Right forelimb (tissue), 1 donor: ENCODE results near the gene SDK1.
"Not testable (repeated sequence)": the region's sequence is repeated elsewhere in the genome, so short reads cannot be mapped to it uniquely, and the experiment has no call there.

Experiments used
- DNase-seq: peaks from one replicate; pipeline ENCODE4 v3.0.0-alpha.2; 2018

Gene SDK1

DNA sequence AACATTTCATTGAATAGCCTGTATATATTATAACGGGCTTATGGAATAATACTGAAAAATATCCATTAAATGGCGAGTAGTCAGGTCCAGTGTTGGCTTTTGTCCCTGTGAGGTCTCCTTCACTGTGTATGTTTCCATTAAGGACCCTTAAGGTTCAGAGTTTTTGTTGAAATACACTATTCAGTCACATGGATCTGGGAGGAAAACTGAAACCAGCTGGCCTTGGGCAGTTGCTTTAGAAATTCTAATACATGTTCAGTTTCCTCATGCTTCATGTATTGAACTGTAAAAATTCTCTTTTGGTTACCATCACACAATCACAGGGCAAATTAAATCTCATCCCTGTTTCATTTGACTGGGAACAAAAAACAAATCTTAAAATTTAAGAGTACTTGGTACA, 447.3 kb downstream of the SDK1 start:
- DNase-seq, result no peak

DNA sequence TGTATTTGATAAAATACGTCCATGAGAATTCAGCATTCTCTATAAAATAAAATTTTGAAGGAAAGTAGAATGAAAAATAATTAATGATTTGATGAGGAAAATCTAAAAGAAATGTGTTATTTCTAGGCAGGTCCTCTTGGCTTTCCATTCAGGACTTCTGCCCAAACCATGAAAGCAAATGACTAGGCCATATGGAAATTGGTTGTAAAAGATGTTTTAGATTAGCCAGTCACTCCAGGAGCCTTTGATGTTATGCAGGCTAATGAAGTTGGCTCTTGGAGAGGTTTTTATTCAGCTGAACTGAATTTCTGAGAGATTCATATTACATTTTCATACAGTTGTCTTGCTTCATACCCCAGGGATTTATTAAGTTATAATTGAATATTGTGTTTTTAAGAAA, 452.8 kb downstream of the SDK1 start:
- no peak for DNase-seq

DNA sequence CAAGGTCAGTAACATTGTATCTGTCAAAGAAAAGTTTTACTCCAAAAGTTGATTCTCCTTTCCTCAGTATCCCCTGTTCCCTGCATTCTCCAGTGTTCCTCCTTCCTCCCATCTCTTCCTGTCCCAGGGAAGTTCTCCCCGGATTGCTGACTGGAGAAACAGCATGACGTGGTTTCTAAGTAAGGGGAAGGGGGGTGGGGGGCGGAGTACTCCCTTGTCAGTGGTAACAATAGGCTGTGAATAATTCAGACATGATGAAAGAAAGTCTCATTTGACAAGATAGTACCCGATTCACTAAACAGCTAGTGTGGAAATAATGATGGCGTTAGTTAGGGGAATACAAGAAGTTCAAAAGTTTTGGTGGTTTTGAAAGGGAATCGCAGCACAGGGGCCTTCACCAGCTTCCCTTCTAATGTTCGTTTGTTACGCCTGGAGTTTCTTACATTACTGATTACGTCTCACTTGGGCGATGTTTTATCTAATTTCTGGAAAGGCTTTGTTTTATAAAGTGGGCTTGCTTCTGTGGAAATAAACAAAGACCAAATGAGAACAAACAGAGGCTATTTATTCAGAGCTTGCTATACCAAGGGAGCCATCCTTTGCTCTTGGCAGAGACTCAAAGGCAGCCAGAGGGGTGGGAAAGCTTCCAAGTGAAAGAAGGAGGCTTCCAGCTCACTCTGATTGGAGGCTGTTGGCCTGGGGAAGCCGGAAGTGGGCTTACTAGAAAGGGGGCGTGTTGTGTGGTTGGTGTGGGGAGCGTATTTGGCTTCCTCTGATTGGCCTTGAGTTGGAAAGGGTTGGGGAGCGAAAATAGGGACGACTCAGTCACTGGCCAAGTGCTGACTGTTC, 453.7 kb downstream of the SDK1 start:
- peak; percentile 59 for DNase-seq

DNA sequence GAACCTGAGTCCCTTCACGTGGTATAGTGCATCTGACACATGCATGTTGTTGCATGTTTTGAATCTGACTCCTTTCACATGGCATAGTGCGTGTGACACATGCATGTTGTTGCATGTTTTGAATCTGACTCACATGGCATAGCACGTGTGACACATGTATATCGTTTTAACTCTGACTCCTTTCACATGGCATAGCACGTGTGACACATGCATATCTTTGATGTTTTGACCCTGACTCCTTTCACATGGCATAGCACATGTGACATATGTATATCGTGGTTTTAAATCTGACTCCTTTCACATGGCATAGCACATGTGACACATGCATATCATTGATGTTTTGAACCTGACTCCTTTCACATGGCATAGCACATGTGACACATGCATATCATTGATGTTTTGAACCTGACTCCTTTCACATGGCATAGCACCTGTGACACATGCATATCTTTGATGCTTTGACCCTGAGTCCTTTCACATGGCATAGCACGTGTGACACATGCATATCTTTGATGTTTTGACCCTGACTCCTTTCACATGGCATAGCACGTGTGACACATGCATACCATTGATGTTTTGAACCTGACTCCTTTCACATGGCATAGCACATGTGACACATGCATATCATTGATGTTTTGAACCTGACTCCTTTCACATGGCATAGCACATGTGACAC, 454.9 kb downstream of the SDK1 start:
- not testable (repeated sequence) for DNase-seq

DNA sequence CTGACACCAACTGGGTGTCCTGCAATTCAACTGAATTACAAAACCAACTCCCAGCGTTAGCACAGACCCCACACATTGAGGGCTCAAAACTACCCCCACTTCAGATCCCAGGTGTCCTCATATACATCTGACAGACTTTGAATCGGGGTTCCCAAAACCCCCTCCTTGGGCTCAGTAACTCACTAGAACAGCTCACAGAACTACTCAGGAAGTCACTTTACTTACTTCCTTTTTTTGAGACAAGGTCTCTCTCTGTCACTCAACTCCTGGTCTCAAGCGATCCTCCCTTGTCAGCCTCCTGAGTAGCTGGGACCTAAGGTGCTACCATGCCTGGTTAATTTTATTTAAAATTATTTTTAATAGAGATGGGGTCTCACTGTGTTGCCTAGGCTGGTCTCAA, 456.0 kb downstream of the SDK1 start:
- no peak for DNase-seq

DNA sequence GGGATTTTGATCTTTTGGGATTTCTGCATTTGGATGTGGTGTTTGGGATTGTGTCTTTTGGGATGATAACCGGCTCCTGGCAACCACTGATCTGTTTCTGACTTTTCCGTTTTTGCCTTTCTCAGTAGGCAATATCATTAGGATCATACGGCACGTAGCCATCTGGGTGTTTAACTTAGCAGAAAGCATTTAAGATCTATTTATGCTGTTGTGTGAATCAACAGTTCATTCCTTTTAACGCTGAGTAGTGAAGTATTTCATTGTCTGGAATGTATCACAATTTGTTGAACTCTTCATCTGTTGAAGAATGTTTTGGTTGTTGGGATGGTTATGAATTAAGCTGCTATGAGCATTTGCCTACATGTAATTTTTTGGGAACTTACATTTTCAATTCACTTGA, 459.6 kb downstream of the SDK1 start:
- DNase-seq, result no peak

DNA sequence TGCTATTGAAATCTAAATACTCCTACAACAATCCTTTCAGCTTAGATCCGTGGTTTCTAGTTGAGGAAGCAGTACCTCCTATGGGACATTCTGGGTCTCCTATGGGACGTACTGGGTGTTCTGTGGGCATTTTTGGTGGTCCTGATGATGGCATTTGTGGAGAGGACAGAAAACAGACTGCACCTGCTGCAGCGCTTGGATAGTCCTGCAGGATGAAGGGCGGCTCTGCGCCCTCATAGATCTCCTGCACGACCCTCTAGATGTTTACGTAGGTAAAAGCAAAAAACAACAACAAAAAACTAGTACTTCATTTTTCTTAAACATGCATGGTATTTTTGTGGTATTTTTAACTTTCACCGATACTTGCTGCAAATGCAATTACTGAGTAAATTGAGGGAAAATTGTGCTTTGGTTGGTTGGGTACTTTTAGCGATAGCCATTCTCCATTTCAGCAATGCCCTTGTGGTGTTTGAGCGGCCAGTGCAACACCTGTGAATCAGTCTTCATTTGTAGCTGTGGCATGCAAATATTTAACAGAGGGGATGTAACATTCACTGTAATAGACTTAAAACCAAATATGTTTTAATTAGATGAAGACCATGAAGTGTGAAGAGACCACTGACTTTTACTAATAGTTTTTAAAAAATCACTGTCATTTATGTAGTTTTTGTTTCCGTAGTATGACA, 461.2 kb downstream of the SDK1 start:
- no peak for DNase-seq

DNA sequence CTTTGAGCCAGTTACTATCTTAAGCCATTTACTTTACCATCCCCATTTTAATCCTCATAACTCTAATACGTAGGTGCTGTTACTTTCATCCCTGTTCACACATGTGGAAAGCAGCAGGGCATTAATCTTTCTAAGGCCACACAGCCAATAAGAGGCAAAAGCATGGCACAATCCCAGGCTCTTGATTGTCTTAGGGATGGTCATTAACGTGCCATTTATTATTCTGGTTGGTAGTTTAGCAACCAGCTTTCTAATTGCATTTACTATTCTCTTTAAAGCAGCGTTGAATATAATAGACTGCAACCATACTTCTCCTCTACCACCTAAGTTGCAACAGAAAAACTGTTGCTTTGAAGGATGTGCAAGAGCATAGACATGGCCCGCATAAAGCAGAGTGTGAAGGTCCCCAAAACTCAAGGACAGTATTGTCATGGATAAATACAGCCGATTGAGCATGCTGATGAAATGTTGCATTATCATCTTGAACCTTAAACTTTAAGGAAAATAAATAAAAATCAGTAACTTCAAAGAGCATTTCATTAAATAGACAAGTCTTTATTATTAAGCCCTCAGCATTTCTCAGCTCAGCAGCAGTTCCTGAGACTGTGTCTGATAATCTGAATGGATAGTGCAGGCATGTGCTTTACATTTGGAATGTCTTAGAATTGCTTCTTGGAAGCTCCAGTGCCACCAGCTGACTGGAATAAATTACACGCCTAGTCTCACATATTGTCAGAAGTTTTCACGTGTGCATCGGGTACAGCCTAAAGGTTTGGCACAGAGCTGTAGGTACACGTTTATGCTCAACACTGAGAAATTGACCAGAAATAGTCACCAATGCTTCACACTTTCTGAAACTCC, 467.1 kb downstream of the SDK1 start:
- DNase-seq, result no peak

DNA sequence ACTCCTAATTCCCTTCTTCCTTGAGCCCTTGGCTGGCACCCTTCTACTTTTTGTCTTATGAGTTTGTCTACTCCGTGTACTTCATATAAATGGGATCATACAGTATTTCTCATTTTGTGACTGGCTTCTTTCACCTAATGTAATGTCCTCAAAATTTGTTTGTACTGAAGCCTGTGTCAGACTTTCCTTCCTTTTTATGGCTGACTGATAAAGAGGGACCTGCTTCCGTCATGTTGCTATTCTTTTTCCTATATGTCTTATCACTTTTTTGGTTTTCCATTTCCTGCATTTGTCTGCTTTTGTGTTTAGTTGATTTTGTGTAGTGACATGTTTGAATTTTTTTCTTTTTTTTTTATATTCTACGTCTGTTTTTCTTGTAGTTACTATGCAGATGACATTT, 470.9 kb downstream of the SDK1 start:
- no peak for DNase-seq

DNA sequence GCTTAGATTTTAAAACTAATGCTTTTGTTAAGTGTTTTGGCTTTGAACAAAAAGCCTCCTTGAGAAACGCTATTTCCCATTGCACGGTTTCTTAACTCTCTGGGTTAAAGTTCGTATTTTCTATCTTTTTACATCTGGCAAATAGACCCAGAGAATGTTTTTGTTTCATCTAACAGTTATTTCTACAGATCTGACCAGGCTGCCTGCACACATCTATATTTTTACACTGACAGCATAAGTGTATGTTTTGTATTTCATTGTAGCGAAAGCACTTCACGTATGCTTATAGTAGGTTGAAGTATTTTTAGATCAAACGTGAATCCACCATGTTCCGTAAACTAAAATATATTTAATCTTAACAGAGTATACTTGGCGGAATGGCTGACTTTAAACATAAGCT, 477.3 kb downstream of the SDK1 start:
- no peak for DNase-seq

DNA sequence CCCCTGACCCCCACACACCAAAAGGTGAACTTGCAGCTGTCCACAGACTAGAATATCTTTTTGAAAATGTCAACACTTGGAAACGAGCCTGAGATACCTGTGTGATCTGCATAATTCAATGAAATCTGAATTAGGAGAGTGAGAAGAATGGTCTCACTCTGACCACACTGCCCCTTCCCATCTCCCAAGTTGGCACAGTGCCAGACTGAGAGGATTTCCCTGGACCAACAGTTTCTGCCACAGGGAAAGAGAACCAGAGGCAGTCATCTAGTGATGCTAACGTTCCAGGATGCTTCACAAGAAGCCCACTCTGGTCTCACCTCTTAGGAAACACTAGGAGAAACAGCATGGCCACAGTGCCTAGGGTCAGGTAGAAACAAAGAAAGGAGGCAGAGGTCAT, 479.0 kb downstream of the SDK1 start:
- DNase-seq, result no peak

DNA sequence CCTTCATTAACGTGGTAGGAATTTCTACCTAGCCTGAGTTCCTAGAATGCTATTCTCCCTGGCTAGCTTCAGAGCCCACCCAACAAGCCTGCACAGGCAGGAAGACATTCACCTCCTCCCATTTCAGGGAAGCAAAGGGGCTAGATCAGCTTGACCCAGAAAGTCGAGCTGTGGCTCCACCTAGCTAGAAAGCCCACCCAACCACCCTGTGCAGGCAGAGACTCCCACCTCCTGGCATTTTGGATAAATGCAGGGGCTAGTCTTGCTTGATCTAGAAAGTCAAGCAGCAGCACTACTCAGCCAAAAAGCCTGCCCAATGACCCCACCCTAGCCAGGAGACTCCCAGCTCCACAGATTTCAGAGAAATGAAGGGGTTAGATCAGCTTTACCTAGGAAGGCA, 479.5 kb downstream of the SDK1 start:
- DNase-seq, result no peak

DNA sequence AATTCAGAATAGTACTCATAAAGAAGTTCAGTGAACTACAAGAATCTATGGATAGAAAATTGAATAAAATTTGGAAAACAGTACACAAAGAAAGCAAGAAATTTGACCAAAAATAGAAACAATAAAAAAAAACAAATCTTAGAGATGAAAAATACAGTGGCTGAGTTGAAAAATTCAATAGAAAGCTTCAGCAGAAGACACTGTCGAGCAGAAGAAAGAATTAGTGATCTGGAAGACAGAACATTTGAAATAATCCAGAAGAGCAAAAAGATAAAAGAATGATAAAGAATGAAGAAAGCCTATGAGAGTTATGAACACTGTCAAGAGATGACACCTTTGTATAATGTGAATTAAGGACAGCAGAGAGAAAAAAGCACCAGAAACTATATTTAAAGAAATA, 480.6 kb downstream of the SDK1 start:
- DNase-seq, result no peak

DNA sequence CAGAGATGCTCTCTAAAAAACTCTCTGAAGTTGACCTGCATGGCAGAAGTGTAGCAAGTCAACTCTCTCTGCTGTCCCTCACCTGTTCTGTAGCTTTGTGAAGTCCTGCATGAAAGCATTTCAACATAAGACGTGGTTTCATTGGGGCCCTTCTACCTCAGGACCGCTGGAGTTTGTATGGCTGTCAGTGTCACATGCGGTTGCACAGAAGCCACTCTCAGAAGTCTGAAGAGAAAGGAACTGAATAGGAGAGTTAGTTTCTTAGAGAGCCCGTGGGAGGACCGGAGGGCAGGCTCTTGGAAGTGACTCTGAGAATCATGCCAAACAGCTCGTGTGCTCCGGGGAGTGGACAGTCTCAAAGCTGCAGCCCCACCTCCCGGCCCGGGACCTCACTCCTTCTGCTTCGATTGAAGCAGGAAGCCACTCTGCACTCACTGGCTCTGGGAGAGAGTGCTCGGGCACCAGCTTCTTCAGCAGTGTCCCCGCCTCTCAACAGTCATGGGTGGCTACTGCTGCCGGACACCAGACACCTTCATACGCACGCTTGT, 486.7 kb downstream of the SDK1 start:
- no peak for DNase-seq

DNA sequence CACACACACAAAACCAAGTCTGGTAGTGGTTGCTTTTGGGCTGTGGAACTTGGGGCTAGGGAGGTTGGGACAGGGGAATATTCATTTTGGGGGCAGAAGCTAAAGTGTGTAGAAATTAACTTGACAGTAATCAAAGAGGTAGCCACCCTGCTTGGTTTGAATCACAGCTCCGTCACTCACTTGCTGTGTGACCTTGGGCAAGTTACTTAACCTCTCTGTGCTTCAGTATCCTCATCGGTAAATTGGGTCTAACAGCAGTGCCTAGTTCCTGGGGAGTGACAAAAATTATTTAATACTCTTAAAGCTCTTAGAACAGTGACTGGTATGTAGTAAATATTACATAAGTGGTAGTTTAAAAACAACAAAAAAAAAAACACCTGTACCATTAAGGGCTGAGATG, 489.8 kb downstream of the SDK1 start:
- no peak for DNase-seq

DNA sequence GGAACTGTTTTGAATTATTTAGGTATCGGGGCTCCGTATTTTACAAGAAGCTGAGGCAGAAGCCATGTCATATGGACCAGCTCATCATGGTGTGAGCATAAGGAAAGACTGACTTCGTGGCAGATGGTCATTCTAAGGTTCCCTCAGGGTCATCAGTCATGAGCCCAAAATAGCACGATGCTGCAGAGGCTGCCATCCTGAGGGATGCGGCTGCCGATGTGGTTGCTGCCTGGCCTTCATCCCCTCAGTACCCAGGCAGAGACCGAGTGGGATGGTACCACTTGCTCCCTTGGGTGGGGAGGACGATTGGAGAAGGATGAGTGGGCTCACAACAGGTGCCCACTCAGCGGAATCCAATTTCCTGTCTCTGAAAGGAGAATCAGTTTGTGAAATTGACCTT, 490.3 kb downstream of the SDK1 start:
- no peak for DNase-seq

DNA sequence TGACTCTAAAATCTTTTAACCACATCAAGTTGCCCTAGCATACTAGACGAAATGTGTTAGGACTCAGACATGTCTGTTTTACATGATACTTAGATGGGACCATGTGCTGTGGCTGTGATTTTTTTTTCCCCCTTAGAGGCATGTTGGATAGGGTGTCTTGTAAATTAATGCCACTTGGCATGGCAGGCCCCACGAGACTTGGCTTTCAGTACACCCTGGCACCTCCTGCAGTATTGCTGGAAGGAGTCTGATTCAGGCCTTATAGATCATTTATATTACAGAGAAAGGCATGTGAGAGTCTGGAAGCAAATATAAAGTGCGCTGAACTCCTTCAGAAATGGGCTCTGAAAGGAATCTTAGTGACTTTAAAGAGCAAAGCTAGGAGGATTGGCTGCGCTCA, 494.1 kb downstream of the SDK1 start:
- DNase-seq, result no peak

DNA sequence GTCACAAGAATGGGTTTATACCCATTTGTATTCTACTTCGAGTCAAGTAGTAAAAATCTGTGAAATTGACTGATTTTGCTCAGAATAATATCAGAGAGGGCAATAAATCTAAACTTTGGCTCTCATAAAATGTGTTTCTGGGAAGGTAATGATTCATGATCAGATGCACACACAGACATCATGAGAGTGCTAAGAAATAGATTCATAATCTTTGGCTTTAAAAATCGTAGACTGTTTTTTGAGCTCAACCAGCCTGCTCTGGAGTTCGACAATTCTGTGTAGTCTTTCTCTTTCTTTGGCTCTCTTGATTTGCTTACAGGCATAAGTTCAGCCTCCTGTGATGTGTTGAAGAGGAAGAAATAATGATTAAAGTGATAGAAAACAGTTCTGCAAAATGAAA, 494.7 kb downstream of the SDK1 start:
- no peak for DNase-seq

DNA sequence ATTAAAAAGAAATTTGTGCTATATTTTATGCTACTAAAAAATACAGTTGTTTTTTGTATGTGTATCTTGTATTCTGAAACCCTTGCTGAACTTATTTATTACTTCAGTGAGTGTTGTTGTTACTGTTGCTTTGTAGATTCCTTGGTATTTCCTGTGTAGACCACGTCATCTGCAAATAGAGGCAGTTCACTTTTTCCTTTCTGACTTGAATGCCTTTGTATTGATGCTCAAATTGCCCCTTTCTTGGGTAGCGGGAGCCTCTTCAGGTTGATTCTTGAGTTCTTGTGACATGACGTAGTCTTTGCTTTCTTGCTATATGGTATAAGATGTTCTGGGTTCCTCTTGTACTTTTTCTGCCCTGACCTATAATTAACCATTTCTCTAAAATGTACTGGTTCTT, 504.1 kb downstream of the SDK1 start:
- no peak for DNase-seq

DNA sequence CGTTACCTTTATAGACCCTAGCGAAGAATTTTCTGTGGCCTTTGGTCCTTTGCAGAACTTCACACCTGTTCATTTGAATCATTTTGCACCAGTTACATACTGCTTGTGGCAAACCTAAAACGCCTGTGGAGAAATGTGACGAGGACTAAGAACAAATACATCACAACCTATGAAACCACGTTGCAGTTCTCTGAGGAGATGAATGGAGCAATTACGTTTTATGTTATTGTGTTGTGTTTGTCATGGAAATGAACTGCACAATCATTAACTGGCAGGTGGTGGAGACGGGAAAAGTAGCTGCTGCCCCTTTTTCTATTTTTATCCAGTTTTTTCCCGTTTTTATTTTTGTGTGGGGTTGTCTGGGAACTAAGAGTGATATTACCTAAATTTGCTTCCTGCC, 505.5 kb downstream of the SDK1 start:
- no peak for DNase-seq

DNA sequence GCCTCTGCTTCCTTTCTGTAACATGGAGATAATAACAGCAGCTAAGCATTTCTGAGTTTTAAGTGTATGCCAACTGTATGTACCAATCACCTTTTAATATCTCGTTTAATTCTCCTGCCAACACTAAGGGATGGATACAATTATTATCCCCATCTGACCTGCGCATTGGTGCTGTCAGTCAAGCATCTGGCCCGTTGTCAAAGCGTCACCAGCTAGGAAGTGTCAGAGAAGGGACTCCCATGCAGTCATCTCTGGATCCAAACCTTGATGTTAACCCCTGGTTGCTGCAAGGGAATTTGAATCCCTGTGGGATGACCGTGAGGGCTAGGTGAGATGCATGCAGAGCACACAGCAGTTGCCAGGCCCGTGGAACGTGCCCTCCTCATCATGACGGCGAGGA, 506.8 kb downstream of the SDK1 start:
- DNase-seq, result no peak

DNA sequence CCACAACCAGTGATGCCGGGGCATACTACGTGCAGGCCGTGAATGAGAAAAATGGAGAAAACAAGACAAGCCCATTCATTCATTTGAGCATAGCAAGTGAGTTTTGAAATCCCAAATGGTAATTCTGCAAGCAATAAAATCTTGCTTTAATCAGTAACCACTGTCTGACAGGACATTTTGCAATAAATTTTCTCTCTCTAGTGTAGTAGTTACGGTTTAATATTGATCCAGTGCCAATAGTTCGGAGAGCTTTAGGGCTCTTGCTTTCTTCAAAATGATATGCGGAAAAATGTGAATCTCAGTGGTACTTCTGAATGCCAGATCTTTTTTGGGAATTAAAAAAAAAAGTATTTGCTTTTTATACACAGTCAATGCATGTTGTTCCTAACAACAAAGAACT, 520.4 kb downstream of the SDK1 start:
- no peak for DNase-seq

DNA sequence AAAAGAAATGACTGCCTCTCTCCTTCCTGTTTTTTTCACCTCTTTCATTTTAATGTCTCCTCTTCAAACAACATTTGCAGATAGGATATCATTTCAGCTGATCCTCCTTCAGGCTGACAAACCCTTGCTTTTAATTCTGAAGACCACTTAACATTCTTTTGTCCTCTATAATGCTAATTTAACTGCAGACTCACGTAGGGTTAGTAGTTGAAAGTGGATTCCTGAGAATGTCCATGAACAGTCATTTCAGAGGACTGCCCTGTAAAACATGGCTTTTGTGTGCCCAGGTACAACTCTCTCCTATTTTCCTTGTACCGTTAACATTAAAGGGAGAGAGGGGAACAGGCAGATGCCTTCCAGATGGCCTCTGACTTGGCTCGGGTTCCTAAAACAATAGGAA, 524.4 kb downstream of the SDK1 start:
- DNase-seq, result no peak
